Measurements from ENCODE around the gene SCAMP2.

Gene SCAMP2

DNA sequence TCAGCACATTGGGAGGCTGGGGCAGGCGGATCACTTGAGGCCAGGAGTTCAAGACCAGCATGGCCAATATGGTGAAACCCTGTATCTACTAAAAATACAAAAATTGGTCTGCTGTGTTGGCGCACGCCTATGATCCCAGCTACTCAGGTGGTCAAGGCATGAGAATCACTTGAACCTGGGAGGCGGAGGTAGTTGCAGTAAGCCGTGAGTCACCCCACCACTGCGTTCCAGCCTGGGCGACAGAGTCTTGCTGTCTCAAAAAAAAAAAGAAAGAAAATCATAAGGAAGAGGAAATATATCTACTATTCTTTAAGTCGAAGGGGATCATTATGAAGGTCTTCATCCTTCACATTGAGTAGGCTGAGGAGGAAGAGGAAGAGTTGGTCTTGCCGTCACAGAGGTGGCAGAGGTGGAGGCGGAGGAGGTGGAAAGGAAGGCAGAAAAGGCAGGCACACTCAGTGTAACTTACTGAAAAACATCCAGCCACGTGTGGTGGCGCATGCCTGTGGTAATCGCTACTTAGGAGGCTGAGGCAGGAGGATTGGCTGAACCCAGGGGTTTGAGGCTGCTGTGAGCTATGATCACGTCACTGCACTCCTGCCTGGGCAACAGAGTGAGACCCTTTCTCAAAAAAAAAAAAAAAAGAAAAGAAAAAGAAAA is 77.1 kb downstream of the SCAMP2 start:
- TF ChIP-seq, protein P1, sequence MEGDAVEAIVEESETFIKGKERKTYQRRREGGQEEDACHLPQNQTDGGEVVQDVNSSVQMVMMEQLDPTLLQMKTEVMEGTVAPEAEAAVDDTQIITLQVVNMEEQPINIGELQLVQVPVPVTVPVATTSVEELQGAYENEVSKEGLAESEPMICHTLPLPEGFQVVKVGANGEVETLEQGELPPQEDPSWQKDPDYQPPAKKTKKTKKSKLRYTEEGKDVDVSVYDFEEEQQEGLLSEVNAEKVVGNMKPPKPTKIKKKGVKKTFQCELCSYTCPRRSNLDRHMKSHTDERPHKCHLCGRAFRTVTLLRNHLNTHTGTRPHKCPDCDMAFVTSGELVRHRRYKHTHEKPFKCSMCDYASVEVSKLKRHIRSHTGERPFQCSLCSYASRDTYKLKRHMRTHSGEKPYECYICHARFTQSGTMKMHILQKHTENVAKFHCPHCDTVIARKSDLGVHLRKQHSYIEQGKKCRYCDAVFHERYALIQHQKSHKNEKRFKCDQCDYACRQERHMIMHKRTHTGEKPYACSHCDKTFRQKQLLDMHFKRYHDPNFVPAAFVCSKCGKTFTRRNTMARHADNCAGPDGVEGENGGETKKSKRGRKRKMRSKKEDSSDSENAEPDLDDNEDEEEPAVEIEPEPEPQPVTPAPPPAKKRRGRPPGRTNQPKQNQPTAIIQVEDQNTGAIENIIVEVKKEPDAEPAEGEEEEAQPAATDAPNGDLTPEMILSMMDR (IDR thresholded peaks at IDR 0.05; ENCODE audit: extremely low read depth, insufficient read depth, missing control alignments) = no peak
- in situ Hi-C loops (cut with MboI; ENCODE audit: low pct_unique_long_range_greater_than_20kb, low sequenced_read_pairs, unreplicated experiment) = no loop called here
- DNase-seq (ENCODE audit: low spot score) = no peak

DNA sequence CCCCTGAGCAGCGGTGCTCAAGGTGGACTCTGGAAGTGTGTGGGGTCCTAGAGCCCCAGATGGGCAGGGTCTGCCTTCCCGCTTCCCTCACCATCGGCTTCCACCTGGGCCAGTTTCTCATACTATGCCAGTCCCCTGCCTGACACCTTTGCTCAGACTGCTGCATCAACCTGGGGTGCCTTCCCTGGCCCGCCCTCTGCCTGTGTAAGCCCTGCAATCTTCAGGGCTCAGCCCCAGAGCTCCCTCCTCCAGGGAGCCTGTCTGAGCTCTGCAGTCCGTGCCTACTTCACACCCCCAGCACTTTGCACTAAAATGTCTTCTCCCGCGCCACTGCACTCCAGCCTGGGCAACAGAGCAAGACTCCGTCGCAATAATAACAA is 78.2 kb downstream of the SCAMP2 start:
- no peak for DNase-seq (ENCODE audit: low spot score)
- TF ChIP-seq, protein P1 (IDR thresholded peaks at IDR 0.05; ENCODE audit: extremely low read depth, insufficient read depth, missing control alignments) = no peak
- in situ Hi-C loops (cut with MboI; ENCODE audit: low pct_unique_long_range_greater_than_20kb, low sequenced_read_pairs, unreplicated experiment) = no loop called here

DNA sequence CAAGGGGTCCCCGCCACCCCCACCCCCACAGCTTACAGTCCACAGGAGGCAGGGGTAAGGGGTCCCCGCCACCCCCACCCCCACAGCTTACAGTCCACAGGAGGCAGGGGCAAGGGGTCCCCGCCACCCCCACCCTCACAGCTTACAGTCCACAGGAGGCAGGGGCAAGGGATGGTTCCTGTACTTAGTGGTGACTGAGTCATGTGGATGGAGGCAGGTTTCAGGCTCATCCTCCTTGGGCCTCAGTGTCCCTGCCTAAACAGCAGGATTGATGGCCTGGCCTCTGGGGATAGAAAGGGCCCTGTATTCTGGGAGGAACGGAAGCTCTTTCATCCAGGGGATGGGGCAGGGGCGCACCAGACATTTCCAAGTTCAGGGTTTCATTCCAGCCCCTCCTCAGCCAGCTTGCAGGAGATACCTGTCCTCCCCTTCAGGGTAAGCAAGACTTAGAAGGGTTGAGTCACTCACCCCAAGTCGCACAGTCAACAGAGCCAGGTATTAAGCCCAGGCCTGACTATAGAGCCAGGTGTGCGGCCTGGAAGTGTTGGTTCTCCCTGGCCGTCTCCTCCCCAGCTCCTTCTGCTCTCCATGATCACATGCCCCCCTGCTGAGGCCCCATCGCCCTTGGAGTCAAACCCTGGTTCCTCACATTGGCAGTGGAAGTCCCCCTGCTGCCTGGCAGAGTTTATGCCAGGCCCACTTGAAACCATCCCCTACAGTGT is 78.8 kb downstream of the SCAMP2 start:
- TF ChIP-seq, protein P1 (IDR thresholded peaks at IDR 0.05; ENCODE audit: extremely low read depth, insufficient read depth, missing control alignments) = no peak
- DNase-seq (ENCODE audit: low spot score) = no peak
- in situ Hi-C loops (cut with MboI; ENCODE audit: low pct_unique_long_range_greater_than_20kb, low sequenced_read_pairs, unreplicated experiment) = no loop called here

All from GM13977 (cell line).